PC-9 (cell line): ENCODE measurements around the gene SYNPO. TPM values are rescaled to one million over a fixed set of nuclear protein-coding genes. Genes with fewer than 3 reads are reported as not detected.

Source experiments
- BruUV-seq: library from RNA; stranded (reverse); fragments of 400-500 nt; replicated peaks from 2 replicates; lab custom pipeline; 2021; lab: Mats Ljungman, UMichigan
- CTCF ChIA-PET: fragments of 300-600 bp; sonication (Branson Sonifier 250); formaldehyde crosslinking; loops from one replicate; lab custom pipeline; 2022; ENCODE audit warnings: antibody characterized with exemption; lab: Charles Lee
- POLR2A ChIA-PET: fragments of 300-600 bp; sonication (Branson Sonifier 250); formaldehyde crosslinking; loops from one replicate; lab custom pipeline; 2022; ENCODE audit warnings: antibody characterized with exemption; ENCODE audit not compliant: unreplicated experiment; lab: Charles Lee
- DNase-seq, 2 experiments: peaks; one replicate each; pipeline versions ENCODE4 v3.0.0 to v3.0.0-alpha.2; 2015 to 2022; ENCODE audit warnings: mixed read lengths in 1 of 2
- H2AFZ ChIP-seq: fragments of 200-600 bp; sonication (generic); 2 replicates; pipeline ENCODE4 v1.8.1; 2017; ENCODE audit warnings: antibody characterized with exemption
- H3F3A ChIP-seq: fragments of 200-600 bp; sonication (generic); 2 replicates; pipeline ENCODE4 v1.8.1; 2017; ENCODE audit warnings: antibody characterized with exemption, mild to moderate bottlenecking, low read depth; ENCODE audit not compliant: insufficient read depth
- H3K27ac ChIP-seq: fragments of 200-600 bp; sonication (generic); 2 replicates; pipeline ENCODE4 v1.6.1; 2016; ENCODE audit warnings: mixed run types
- H3K27me3 ChIP-seq: fragments of 200-600 bp; sonication (generic); 2 replicates; pipeline ENCODE4 v1.6.1; 2016; ENCODE audit warnings: low read depth, mixed run types; ENCODE audit not compliant: insufficient read depth
- H3K36me3 ChIP-seq: fragments of 200-600 bp; sonication (generic); 2 replicates; pipeline ENCODE4 v1.6.1; 2016; ENCODE audit warnings: low read depth, mixed run types
- H3K4me1 ChIP-seq: fragments of 200-600 bp; sonication (generic); replicated peaks from 2 replicates; pipeline ENCODE4 v1.6.1; 2016; ENCODE audit warnings: mixed run types; ENCODE audit not compliant: insufficient read depth
- H3K4me2 ChIP-seq: fragments of 200-600 bp; sonication (generic); 2 replicates; pipeline ENCODE4 v1.6.1; 2017; ENCODE audit warnings: mixed run types
- H3K4me3 ChIP-seq: fragments of 200-600 bp; sonication (generic); 2 replicates; pipeline ENCODE4 v1.6.1; 2016; ENCODE audit warnings: mixed run types
- H3K79me2 ChIP-seq: fragments of 200-600 bp; sonication (generic); 2 replicates; pipeline ENCODE4 v1.6.1; 2017; ENCODE audit warnings: low read depth, mixed run types
- H3K9me2 ChIP-seq: fragments of 200-600 bp; sonication (generic); 2 replicates; pipeline ENCODE4 v1.8.1; 2017; ENCODE audit warnings: mild to moderate bottlenecking; ENCODE audit not compliant: insufficient read depth
- H3K9me3 ChIP-seq: fragments of 200-600 bp; sonication (generic); 2 replicates; pipeline ENCODE4 v1.8.1; 2016; ENCODE audit warnings: low read depth; ENCODE audit not compliant: insufficient read depth
- H4K20me1 ChIP-seq: fragments of 200-600 bp; sonication (generic); 2 replicates; pipeline ENCODE4 v1.8.1; 2017; ENCODE audit not compliant: insufficient read depth
- CTCF ChIP-seq: fragments of 200-600 bp; sonication (generic); conservative IDR thresholded peaks from 2 replicates; pipeline ENCODE4 v1.6.1; 2017; ENCODE audit warnings: mixed run types, antibody characterized with exemption, mild to moderate bottlenecking, moderate library complexity
- EZH2 ChIP-seq: fragments of 200-600 bp; sonication (generic); IDR thresholded peaks from 2 replicates; pipeline ENCODE4 v1.8.0; 2017; ENCODE audit warnings: antibody characterized with exemption, low read depth
- intact Hi-C: fragments of 100-400 bp; cut with micrococcal nuclease; formaldehyde crosslinking; loops from one replicate; pipeline ENCODE4 v1.10.0; 2022; ENCODE audit not compliant: unreplicated experiment
- total RNA-seq: library from RNA; stranded (reverse); gene quantifications from 2 replicates; pipeline ENCODE4 v1.2.3, GENCODE V29; 2021

SYNPO gene
- total RNA-seq, 1 experiment from 2014 or later: 2.0 TPM

DNA sequence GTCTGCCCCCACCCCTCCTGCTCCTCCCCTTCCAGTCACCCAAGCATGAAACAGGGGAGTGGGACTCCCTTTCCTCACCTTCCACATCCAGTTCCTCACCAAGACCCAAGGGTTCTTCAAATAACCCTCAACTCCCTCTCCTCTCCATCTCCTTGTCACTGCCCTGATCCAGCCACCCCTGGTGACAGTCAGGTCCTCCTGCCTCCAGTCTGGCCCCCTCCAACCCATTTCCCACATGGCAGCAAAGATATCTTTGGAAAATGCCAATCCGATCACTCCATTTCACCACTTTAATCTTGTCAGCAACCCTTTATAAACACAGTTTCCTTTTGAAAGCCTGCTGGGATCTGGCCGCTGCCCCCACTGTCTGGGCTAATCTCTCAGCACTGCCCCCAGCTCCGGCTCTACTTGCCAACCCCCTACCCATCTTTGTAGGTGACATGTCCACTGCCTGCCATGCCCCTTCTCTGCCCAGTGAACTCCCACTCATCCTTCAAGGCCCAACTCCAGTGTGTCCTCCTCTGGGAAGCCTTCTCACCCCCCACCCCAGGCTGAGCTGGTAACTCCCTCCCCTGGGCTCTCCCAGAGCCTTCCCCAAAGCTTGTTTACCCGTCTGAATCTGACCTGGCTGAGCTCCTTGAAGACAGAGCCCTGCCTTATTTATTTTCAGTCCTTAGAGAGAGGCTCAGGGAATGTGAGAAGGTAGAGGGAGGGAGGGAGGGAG, 19.8 kb downstream of the SYNPO start:
- ChIA-PET POLR2A (no interaction called here), CTCF (interaction anchor here (0.6 kb wide), 1 partner anchor 115 kb away, joined by 5 read pairs; no protein-coding TSS in a partner anchor)
- H2AFZ ChIP-seq: no peak overlapping the region
- H4K20me1 ChIP-seq: no peaks in the 10 kb centered on the region
- no TSS peak for BruUV-seq
- H3K27me3 ChIP-seq: peaks cover 20% of the 10 kb centered on the region
- H3K27ac ChIP-seq: no peak overlapping the region
- TF ChIP-seq CTCF: no peak
- H3K9me3 ChIP-seq: no peaks in the 10 kb centered on the region
- intact Hi-C loops: no loop called here
- no peaks in the 10 kb centered on the region for H3K4me1 ChIP-seq
- H3K4me3 ChIP-seq: no peak overlapping the region
- H3K4me2 ChIP-seq: no peak overlapping the region
- no peaks in the 10 kb centered on the region for H3K9me2 ChIP-seq
- H3K36me3 ChIP-seq: no peaks in the 10 kb centered on the region
- no peaks in the 10 kb centered on the region for H3K79me2 ChIP-seq
- DNase-seq: no peak
- no peaks in the 10 kb centered on the region for H3F3A ChIP-seq

DNA sequence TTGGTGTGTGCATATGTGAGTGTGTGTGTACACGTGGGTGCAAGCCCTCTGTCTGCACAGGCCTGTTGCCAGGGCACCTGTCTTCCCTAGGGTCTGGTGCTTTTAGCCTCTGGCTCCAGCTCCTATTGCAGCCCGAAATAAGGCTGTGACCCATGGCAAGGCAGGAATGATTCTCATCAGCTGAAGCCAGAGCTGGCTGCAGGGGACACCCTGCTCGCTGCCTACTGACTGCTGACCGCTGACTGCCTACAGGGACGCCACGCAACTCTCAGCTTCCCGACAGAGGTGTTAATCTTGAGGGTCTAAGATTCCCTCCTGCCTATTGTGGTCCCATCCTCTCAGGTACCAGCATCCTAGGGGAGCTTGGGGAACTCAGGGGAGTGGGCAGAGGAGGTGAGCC, 20.6 kb downstream of the SYNPO start, which contains the start of gene MYOZ3:
MYOZ3 (plus strand) TSS at position 166 of the 400 bp plus-strand sequence. CDS start 1,691 bp downstream, outside the sequence.
- CTCF ChIA-PET: no interaction called here

More for the DNA sequence above, 20.6 kb downstream of the SYNPO start, which contains the start of gene MYOZ3:
- Histone ChIP-seq H3F3A (no peaks in the 10 kb centered on the region), H3K36me3 (no peaks in the 10 kb centered on the region), H3K9me3 (no peaks in the 10 kb centered on the region), H3K27me3 (peaks cover 20% of the 10 kb centered on the region), H3K79me2 (no peaks in the 10 kb centered on the region), H2AFZ (no peak within 1 kb of the TSS), H3K9me2 (no peaks in the 10 kb centered on the region), H3K27ac (no peak within 1 kb of the TSS), H3K4me1 (no peaks in the 10 kb centered on the region), H3K4me2 (no peak within 1 kb of the TSS), H4K20me1 (no peaks in the 10 kb centered on the region), H3K4me3 (no peak within 1 kb of the TSS)
- TF ChIP-seq CTCF (no peak), EZH2 (no peak)
- intact Hi-C loops: no loop called here
- no TSS peak for BruUV-seq
- DNase-seq: no peak
- POLR2A ChIA-PET: interaction anchor here (0.6 kb wide), 1 partner anchor 398 kb away, joined by 4 read pairs; no protein-coding TSS in a partner anchor
